G401.6 (cell line): Measurements from ENCODE around the gene MMAB.

ENCODE experiments used
- FAIRE-seq: peaks from 2 replicates; lab custom pipeline; 2012; peaks lifted over from hg19 to GRCh38; lab: Jason Lieb, UNC

The MMAB gene

GRCh38 chr12:109558374-109559199 lies 14.7 kb downstream of the MMAB start:
- no peak for FAIRE-seq

- no peak for FAIRE-seq
Measured at GRCh38 chr12:109557805-109558204, 15.5 kb downstream of the MMAB start.

- no peak for FAIRE-seq
Measured at GRCh38 chr12:109557200-109557599, 16.1 kb downstream of the MMAB start.

GRCh38 chr12:109555431-109556315 lies 17.6 kb downstream of the MMAB start:
- no peak for FAIRE-seq

- no peak for FAIRE-seq
Measured at GRCh38 chr12:109554761-109555160, 18.5 kb downstream of the MMAB start.

GRCh38 chr12:109553906-109554500 lies 19.3 kb downstream of the MMAB start:
- no peak for FAIRE-seq

- FAIRE-seq, result no peak
Measured at GRCh38 chr12:109553483-109553882, 19.8 kb downstream of the MMAB start.

GRCh38 chr12:109552971-109553370 lies 20.3 kb downstream of the MMAB start:
- no peak for FAIRE-seq

- FAIRE-seq, result no peak
Measured at GRCh38 chr12:109551108-109551507, 22.2 kb downstream of the MMAB start.

- FAIRE-seq, result no peak
Measured at GRCh38 chr12:109550281-109550680, 23.0 kb downstream of the MMAB start.

- no peak for FAIRE-seq
Measured at GRCh38 chr12:109549613-109550270, 23.6 kb downstream of the MMAB start.

- no peak for FAIRE-seq
Measured at GRCh38 chr12:109548258-109548657, 25.0 kb downstream of the MMAB start.

- FAIRE-seq, result no peak
Measured at GRCh38 chr12:109547286-109547685, 26.0 kb downstream of the MMAB start.

- no peak for FAIRE-seq
Measured at GRCh38 chr12:109545826-109546225, 27.5 kb downstream of the MMAB start.

- FAIRE-seq, result no peak
Measured at GRCh38 chr12:109544955-109545531, 28.3 kb downstream of the MMAB start.

- no peak for FAIRE-seq
Measured at GRCh38 chr12:109542876-109543275, 30.4 kb downstream of the MMAB start.

GRCh38 chr12:109542014-109542413 lies 31.3 kb downstream of the MMAB start:
- FAIRE-seq, result no peak

GRCh38 chr12:109541413-109541726 lies 31.9 kb downstream of the MMAB start:
- FAIRE-seq, result no peak

GRCh38 chr12:109540526-109541412 lies 32.5 kb downstream of the MMAB start:
- no peak for FAIRE-seq

- FAIRE-seq, result no peak
Measured at GRCh38 chr12:109539508-109539907, 33.8 kb downstream of the MMAB start.

GRCh38 chr12:109538191-109538863 lies 35.0 kb downstream of the MMAB start:
- no peak for FAIRE-seq
